Gastrocnemius medialis (tissue), 4 donors: ENCODE data around the gene EIF2B4. TPM values are rescaled to one million over a fixed set of nuclear protein-coding genes. Genes with fewer than 3 reads are reported as not detected.

Experiments
- ATAC-seq, 2 donors: fragments of 150-250 bp; one replicate each; pipeline ENCODE4 v1.9.1; 2016
- DNase-seq, 2 donors: peaks; one replicate each; pipeline ENCODE4 v3.0.0-alpha.2; 2019
- H3K27ac ChIP-seq, 4 donors: fragments of 200-600 bp; sonication (generic); 1 replicate in 1 of 4; 2 replicates in 3 of 4; pipeline ENCODE4 v1.5.1; 2016 to 2018; ENCODE audit warnings: mild to moderate bottlenecking in 2 of 4, moderate library complexity in 1 of 4
- H3K27me3 ChIP-seq, 3 donors: fragments of 200-600 bp; sonication (generic) in 2 of 3; 1 replicate in 1 of 3; 2 replicates in 2 of 3; pipeline versions ENCODE4 v1.5.1 to v1.6.0; 2016 to 2019; ENCODE audit warnings: mild to moderate bottlenecking in 1 of 3, moderate library complexity in 1 of 3
- H3K36me3 ChIP-seq, 2 donors: fragments of 200-600 bp; sonication (generic) in 1 of 2; one replicate each; pipeline ENCODE4 v1.5.1; 2017 to 2018
- H3K4me1 ChIP-seq, 2 donors: fragments of 200-600 bp; sonication (generic) in 1 of 2; one replicate each; pipeline ENCODE4 v1.5.1; 2016 to 2017; ENCODE audit warnings: mild to moderate bottlenecking in 2 of 2
- H3K4me3 ChIP-seq, 4 donors: fragments of 200-600 bp; sonication (generic) in 3 of 4; 1 replicate in 1 of 4; 2 replicates in 3 of 4; pipeline ENCODE4 v1.5.1; 2016 to 2019; ENCODE audit warnings: mild to moderate bottlenecking in 2 of 4
- H3K9me3 ChIP-seq, 3 donors: fragments of 200-600 bp; sonication (generic) in 2 of 3; 1 replicate in 1 of 3; 2 replicates in 2 of 3; pipeline ENCODE4 v1.5.1; 2016 to 2019
- CTCF ChIP-seq, 5 experiments: fragments of 450-650 bp in 3 of 5; fragments of 200-600 bp in 2 of 5; sonication (generic) in 2 of 5; IDR thresholded peaks in 4 of 5; conservative IDR thresholded peaks in 1 of 5; 1 replicate in 4 of 5; 2 replicates in 1 of 5; pipeline ENCODE4 v1.5.1; 2016 to 2019; ENCODE audit warnings: antibody characterized with exemption in 5 of 5, mild to moderate bottlenecking in 3 of 5, moderate library complexity in 3 of 5
- POLR2A ChIP-seq, 2 donors: fragments of 450-650 bp; IDR thresholded peaks; one replicate each; pipeline ENCODE4 v1.6.1; 2017; ENCODE audit warnings: antibody characterized with exemption in 2 of 2, mild to moderate bottlenecking in 2 of 2, moderate library complexity in 2 of 2
- in situ Hi-C, 4 donors: fragments of 200-750 bp; cut with MboI; loops; one replicate each; pipeline versions ENCODE4 v1.15.0 to v1.8.0; 2017; ENCODE audit warnings: low sequenced_read_pairs in 4 of 4
- intact Hi-C: fragments of 100-400 bp; cut with DNase I; formaldehyde crosslinking; loops from one replicate; pipeline ENCODE4 v1.15.1; 2023; ENCODE audit warnings: low total_unique reads
- total RNA-seq, 4 donors: library from RNA; depleted of rRNA; stranded (reverse); fragments of >200 nt; gene quantifications; one replicate each; pipeline versions ENCODE4 v1.1.0 to v1.2.3, GENCODE V29; 2016

Gene EIF2B4
- total RNA-seq, 4 donors from 2014 or later = 50.5 to 57.9 (median 53.8) TPM

- no peaks in the 10 kb centered on the region for H3K27me3 ChIP-seq
- H3K27ac ChIP-seq = peak overlapping the region in 1 of 4 donors; percentile 20
- intact Hi-C loops = loop anchor here (10.0 kb wide), 1 partner anchor 293 kb away; the partner anchor contains the start of gene KHK
- H3K36me3 ChIP-seq = peaks cover 0 to 72% of the 10 kb centered on the region in 2 donors
- no peak for ATAC-seq
- peaks cover 18 to 23% of the 10 kb centered on the region in 2 donors for H3K4me1 ChIP-seq
- no peaks in the 10 kb centered on the region for H3K9me3 ChIP-seq
- no peak for DNase-seq
- in situ Hi-C loops = no loop called here
- no peak overlapping the region for H3K4me3 ChIP-seq
- no peak for TF ChIP-seq CTCF (IDR thresholded peaks at IDR 0.05 in 4 of 5, conservative IDR thresholded peaks at IDR 0.05 in 1 of 5)
- TF ChIP-seq POLR2A (IDR thresholded peaks at IDR 0.05) = no peak
Observed at GRCh38 chr2:27377618-27378095, 7.5 kb upstream of the EIF2B4 start.

- intact Hi-C loops = loop anchor here (10.0 kb wide), 1 partner anchor 292 kb away; the partner anchor contains the start of gene KHK
- no peak overlapping the region for H3K4me3 ChIP-seq
- no peak for TF ChIP-seq CTCF (IDR thresholded peaks at IDR 0.05 in 4 of 5, conservative IDR thresholded peaks at IDR 0.05 in 1 of 5)
- TF ChIP-seq POLR2A (IDR thresholded peaks at IDR 0.05) = no peak
- no peaks in the 10 kb centered on the region for H3K9me3 ChIP-seq
- H3K4me1 ChIP-seq = peaks cover 24 to 30% of the 10 kb centered on the region in 2 donors
- peaks cover 0 to 72% of the 10 kb centered on the region in 2 donors for H3K36me3 ChIP-seq
- no peak for ATAC-seq
- H3K27ac ChIP-seq = no peak overlapping the region
- in situ Hi-C loops = no loop called here
- H3K27me3 ChIP-seq = no peaks in the 10 kb centered on the region
- no peak for DNase-seq
Observed at GRCh38 chr2:27376866-27377617, 6.9 kb upstream of the EIF2B4 start.

GRCh38 chr2:27376151-27376865, 6.2 kb upstream of the EIF2B4 start:
- TF ChIP-seq CTCF (IDR thresholded peaks at IDR 0.05 in 4 of 5, conservative IDR thresholded peaks at IDR 0.05 in 1 of 5) (no peak), POLR2A (IDR thresholded peaks at IDR 0.05) (no peak)
- no peak for ATAC-seq
- H3K9me3 ChIP-seq = no peaks in the 10 kb centered on the region
- H3K27ac ChIP-seq = no peak overlapping the region
- H3K27me3 ChIP-seq = no peaks in the 10 kb centered on the region
- H3K36me3 ChIP-seq = peaks cover 0 to 68% of the 10 kb centered on the region in 2 donors
- H3K4me3 ChIP-seq = no peak overlapping the region
- no peak for DNase-seq
- intact Hi-C loops (loop anchor here (10.0 kb wide), 1 partner anchor 292 kb away; the partner anchor contains the start of gene KHK), in situ Hi-C loops (no loop called here)
- peaks cover 29 to 35% of the 10 kb centered on the region in 2 donors for H3K4me1 ChIP-seq

GRCh38 chr2:27375513-27376099, 5.5 kb upstream of the EIF2B4 start:
- Histone ChIP-seq H3K4me1 (peaks cover 27 to 34% of the 10 kb centered on the region in 2 donors), H3K36me3 (peaks cover 0 to 68% of the 10 kb centered on the region in 2 donors), H3K27me3 (no peaks in the 10 kb centered on the region), H3K4me3 (no peak overlapping the region), H3K27ac (no peak overlapping the region), H3K9me3 (no peaks in the 10 kb centered on the region)
- no peak for DNase-seq
- no peak for TF ChIP-seq POLR2A (IDR thresholded peaks at IDR 0.05)
- TF ChIP-seq CTCF (IDR thresholded peaks at IDR 0.05 in 4 of 5, conservative IDR thresholded peaks at IDR 0.05 in 1 of 5) = no peak
- no peak for ATAC-seq
- intact Hi-C loops = loop anchor here (10.0 kb wide), 1 partner anchor 291 kb away; the partner anchor contains the start of gene KHK
- in situ Hi-C loops = no loop called here
